ENCODE results near the gene TES. TPM values are rescaled to one million over a fixed set of nuclear protein-coding genes. Genes with fewer than 3 reads are reported as not detected.

The TES gene
- total RNA-seq, result 33.9 TPM

- Histone ChIP-seq H3K27me3 (ENCODE audit: control insufficient read depth in 3 of 3, insufficient read depth in 3 of 3, low read length in 3 of 3) (peaks cover 0 to 22% (median 8%) of the 10 kb centered on the region in 3 donors), H3K9me3 (ENCODE audit: control insufficient read depth in 3 of 3, low read length in 3 of 3) (no peaks in the 10 kb centered on the region), H3K27ac (ENCODE audit: low read depth, low read length) (peak within 1 kb of the TSS; percentile 81), H3K4me3 (ENCODE audit: low read length in 3 of 3) (peak within 1 kb of the TSS; percentile 77 to 93 (median 78)), H3K36me3 (ENCODE audit: control insufficient read depth in 3 of 3, insufficient read depth in 3 of 3, low read length in 3 of 3) (no peaks in the 10 kb centered on the region), H3K9ac (ENCODE audit: low read depth in 1 of 3, low read length in 3 of 3) (peak within 1 kb of the TSS; percentile 75 to 86 (median 79)), H3K4me1 (ENCODE audit: control insufficient read depth in 3 of 3, insufficient read depth in 3 of 3, low read length in 3 of 3) (peaks cover 6 to 8% (median 6%) of the 10 kb centered on the region in 3 donors)
These were observed at the start of gene TES for GRCh38 chr7:116210345-116211005. TSS of gene TES (plus strand) at chr7:116210539. CDS start at chr7:116210708, 169 bp downstream.

GRCh38 chr7:116161728-116162127 is 48.6 kb upstream of the TES start:
- H3K4me1 ChIP-seq (ENCODE audit: control insufficient read depth in 3 of 3, insufficient read depth in 3 of 3, low read length in 3 of 3), result no peaks in the 10 kb centered on the region
- no peak overlapping the region for H3K27ac ChIP-seq (ENCODE audit: low read depth, low read length)
- no peak overlapping the region for H3K4me3 ChIP-seq (ENCODE audit: low read length in 3 of 3)
- no peaks in the 10 kb centered on the region for H3K27me3 ChIP-seq (ENCODE audit: control insufficient read depth in 3 of 3, insufficient read depth in 3 of 3, low read length in 3 of 3)
- H3K9me3 ChIP-seq (ENCODE audit: control insufficient read depth in 3 of 3, low read length in 3 of 3), result no peaks in the 10 kb centered on the region
- no peak overlapping the region for H3K9ac ChIP-seq (ENCODE audit: low read depth in 1 of 3, low read length in 3 of 3)
- no peaks in the 10 kb centered on the region for H3K36me3 ChIP-seq (ENCODE audit: control insufficient read depth in 3 of 3, insufficient read depth in 3 of 3, low read length in 3 of 3)

- no peak overlapping the region for H3K9ac ChIP-seq (ENCODE audit: low read depth in 1 of 3, low read length in 3 of 3)
- H3K4me3 ChIP-seq (ENCODE audit: low read length in 3 of 3), result no peak overlapping the region
- H3K27me3 ChIP-seq (ENCODE audit: control insufficient read depth in 3 of 3, insufficient read depth in 3 of 3, low read length in 3 of 3), result no peaks in the 10 kb centered on the region
- H3K27ac ChIP-seq (ENCODE audit: low read depth, low read length), result no peak overlapping the region
- no peaks in the 10 kb centered on the region for H3K36me3 ChIP-seq (ENCODE audit: control insufficient read depth in 3 of 3, insufficient read depth in 3 of 3, low read length in 3 of 3)
- no peaks in the 10 kb centered on the region for H3K9me3 ChIP-seq (ENCODE audit: control insufficient read depth in 3 of 3, low read length in 3 of 3)
- H3K4me1 ChIP-seq (ENCODE audit: control insufficient read depth in 3 of 3, insufficient read depth in 3 of 3, low read length in 3 of 3), result no peaks in the 10 kb centered on the region
These were observed 48.1 kb upstream of the TES start for GRCh38 chr7:116162254-116162653.

GRCh38 chr7:116162992-116163391 is 47.3 kb upstream of the TES start:
- H3K9me3 ChIP-seq (ENCODE audit: control insufficient read depth in 3 of 3, low read length in 3 of 3), result no peaks in the 10 kb centered on the region
- H3K36me3 ChIP-seq (ENCODE audit: control insufficient read depth in 3 of 3, insufficient read depth in 3 of 3, low read length in 3 of 3), result no peaks in the 10 kb centered on the region
- H3K9ac ChIP-seq (ENCODE audit: low read depth in 1 of 3, low read length in 3 of 3), result no peak overlapping the region
- H3K4me3 ChIP-seq (ENCODE audit: low read length in 3 of 3), result no peak overlapping the region
- H3K4me1 ChIP-seq (ENCODE audit: control insufficient read depth in 3 of 3, insufficient read depth in 3 of 3, low read length in 3 of 3), result no peaks in the 10 kb centered on the region
- H3K27me3 ChIP-seq (ENCODE audit: control insufficient read depth in 3 of 3, insufficient read depth in 3 of 3, low read length in 3 of 3), result no peaks in the 10 kb centered on the region
- no peak overlapping the region for H3K27ac ChIP-seq (ENCODE audit: low read depth, low read length)

GRCh38 chr7:116164552-116165306 is 45.6 kb upstream of the TES start:
- Histone ChIP-seq H3K9me3 (ENCODE audit: control insufficient read depth in 3 of 3, low read length in 3 of 3) (no peaks in the 10 kb centered on the region), H3K9ac (ENCODE audit: low read depth in 1 of 3, low read length in 3 of 3) (no peak overlapping the region), H3K4me1 (ENCODE audit: control insufficient read depth in 3 of 3, insufficient read depth in 3 of 3, low read length in 3 of 3) (no peaks in the 10 kb centered on the region), H3K27me3 (ENCODE audit: control insufficient read depth in 3 of 3, insufficient read depth in 3 of 3, low read length in 3 of 3) (no peaks in the 10 kb centered on the region), H3K4me3 (ENCODE audit: low read length in 3 of 3) (no peak overlapping the region), H3K27ac (ENCODE audit: low read depth, low read length) (no peak overlapping the region), H3K36me3 (ENCODE audit: control insufficient read depth in 3 of 3, insufficient read depth in 3 of 3, low read length in 3 of 3) (no peaks in the 10 kb centered on the region)

GRCh38 chr7:116165717-116166116 is 44.6 kb upstream of the TES start:
- peaks cover 0 to 2% (median 0%) of the 10 kb centered on the region in 3 donors for H3K27me3 ChIP-seq (ENCODE audit: control insufficient read depth in 3 of 3, insufficient read depth in 3 of 3, low read length in 3 of 3)
- H3K4me3 ChIP-seq (ENCODE audit: low read length in 3 of 3), result no peak overlapping the region
- H3K9ac ChIP-seq (ENCODE audit: low read depth in 1 of 3, low read length in 3 of 3), result no peak overlapping the region
- no peaks in the 10 kb centered on the region for H3K36me3 ChIP-seq (ENCODE audit: control insufficient read depth in 3 of 3, insufficient read depth in 3 of 3, low read length in 3 of 3)
- H3K4me1 ChIP-seq (ENCODE audit: control insufficient read depth in 3 of 3, insufficient read depth in 3 of 3, low read length in 3 of 3), result no peaks in the 10 kb centered on the region
- peak overlapping the region; percentile 8 for H3K27ac ChIP-seq (ENCODE audit: low read depth, low read length)
- no peaks in the 10 kb centered on the region for H3K9me3 ChIP-seq (ENCODE audit: control insufficient read depth in 3 of 3, low read length in 3 of 3)

GRCh38 chr7:116166156-116166555 is 44.2 kb upstream of the TES start:
- no peaks in the 10 kb centered on the region for H3K4me1 ChIP-seq (ENCODE audit: control insufficient read depth in 3 of 3, insufficient read depth in 3 of 3, low read length in 3 of 3)

GRCh38 chr7:116167177-116167576 is 43.2 kb upstream of the TES start:
- no peaks in the 10 kb centered on the region for H3K4me1 ChIP-seq (ENCODE audit: control insufficient read depth in 3 of 3, insufficient read depth in 3 of 3, low read length in 3 of 3)
- no peaks in the 10 kb centered on the region for H3K9me3 ChIP-seq (ENCODE audit: control insufficient read depth in 3 of 3, low read length in 3 of 3)
- no peak overlapping the region for H3K27ac ChIP-seq (ENCODE audit: low read depth, low read length)
- H3K27me3 ChIP-seq (ENCODE audit: control insufficient read depth in 3 of 3, insufficient read depth in 3 of 3, low read length in 3 of 3), result peaks cover 0 to 2% (median 0%) of the 10 kb centered on the region in 3 donors
- no peaks in the 10 kb centered on the region for H3K36me3 ChIP-seq (ENCODE audit: control insufficient read depth in 3 of 3, insufficient read depth in 3 of 3, low read length in 3 of 3)
- H3K4me3 ChIP-seq (ENCODE audit: low read length in 3 of 3), result no peak overlapping the region
- no peak overlapping the region for H3K9ac ChIP-seq (ENCODE audit: low read depth in 1 of 3, low read length in 3 of 3)

More at GRCh38 chr7:116166156-116166555, 44.2 kb upstream of the TES start:
- Histone ChIP-seq H3K9ac (ENCODE audit: low read depth in 1 of 3, low read length in 3 of 3) (no peak overlapping the region), H3K27ac (ENCODE audit: low read depth, low read length) (peak overlapping the region; percentile 8), H3K36me3 (ENCODE audit: control insufficient read depth in 3 of 3, insufficient read depth in 3 of 3, low read length in 3 of 3) (no peaks in the 10 kb centered on the region), H3K27me3 (ENCODE audit: control insufficient read depth in 3 of 3, insufficient read depth in 3 of 3, low read length in 3 of 3) (peaks cover 0 to 2% (median 0%) of the 10 kb centered on the region in 3 donors), H3K9me3 (ENCODE audit: control insufficient read depth in 3 of 3, low read length in 3 of 3) (no peaks in the 10 kb centered on the region), H3K4me3 (ENCODE audit: low read length in 3 of 3) (no peak overlapping the region)

- Histone ChIP-seq H3K27me3 (ENCODE audit: control insufficient read depth in 3 of 3, insufficient read depth in 3 of 3, low read length in 3 of 3) (peaks cover 0 to 2% (median 0%) of the 10 kb centered on the region in 3 donors), H3K36me3 (ENCODE audit: control insufficient read depth in 3 of 3, insufficient read depth in 3 of 3, low read length in 3 of 3) (no peaks in the 10 kb centered on the region), H3K9ac (ENCODE audit: low read depth in 1 of 3, low read length in 3 of 3) (no peak overlapping the region), H3K4me3 (ENCODE audit: low read length in 3 of 3) (no peak overlapping the region), H3K9me3 (ENCODE audit: control insufficient read depth in 3 of 3, low read length in 3 of 3) (no peaks in the 10 kb centered on the region), H3K27ac (ENCODE audit: low read depth, low read length) (no peak overlapping the region), H3K4me1 (ENCODE audit: control insufficient read depth in 3 of 3, insufficient read depth in 3 of 3, low read length in 3 of 3) (no peaks in the 10 kb centered on the region)
These were observed 41.3 kb upstream of the TES start for GRCh38 chr7:116169060-116169459.

- Histone ChIP-seq H3K4me1 (ENCODE audit: control insufficient read depth in 3 of 3, insufficient read depth in 3 of 3, low read length in 3 of 3) (no peaks in the 10 kb centered on the region), H3K4me3 (ENCODE audit: low read length in 3 of 3) (no peak overlapping the region), H3K27ac (ENCODE audit: low read depth, low read length) (no peak overlapping the region), H3K9ac (ENCODE audit: low read depth in 1 of 3, low read length in 3 of 3) (no peak overlapping the region), H3K27me3 (ENCODE audit: control insufficient read depth in 3 of 3, insufficient read depth in 3 of 3, low read length in 3 of 3) (peaks cover 0 to 2% (median 0%) of the 10 kb centered on the region in 3 donors), H3K36me3 (ENCODE audit: control insufficient read depth in 3 of 3, insufficient read depth in 3 of 3, low read length in 3 of 3) (no peaks in the 10 kb centered on the region), H3K9me3 (ENCODE audit: control insufficient read depth in 3 of 3, low read length in 3 of 3) (no peaks in the 10 kb centered on the region)
These were observed 40.2 kb upstream of the TES start for GRCh38 chr7:116170180-116170579.

All from skeletal muscle tissue (tissue), 4 donors.